ENCODE measurements around the gene ACO1.
A peak's percentile ranks its signal among the peaks of the same experiment; 100 is the strongest.

ACO1 gene

DNA sequence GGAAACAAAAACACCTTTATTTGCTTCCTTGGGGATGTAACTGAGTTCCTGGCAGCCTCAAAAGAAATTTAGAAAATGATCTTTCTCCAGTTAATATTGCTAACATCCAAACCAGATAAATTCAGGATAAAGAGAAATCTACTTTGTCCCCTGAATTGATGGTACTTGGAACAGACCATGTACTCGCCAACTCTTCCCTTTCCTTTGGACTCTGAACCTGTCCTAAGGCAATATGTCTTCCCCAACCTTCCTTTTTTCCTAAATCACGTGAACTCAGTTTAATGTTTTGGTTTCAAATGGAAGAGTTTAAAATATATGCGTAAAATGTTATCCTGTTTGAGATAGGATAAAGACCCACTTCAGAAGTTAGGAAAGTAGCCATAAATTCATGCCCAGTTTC is 28.0 kb downstream of the ACO1 start:
- TF ChIP-seq, protein P1, sequence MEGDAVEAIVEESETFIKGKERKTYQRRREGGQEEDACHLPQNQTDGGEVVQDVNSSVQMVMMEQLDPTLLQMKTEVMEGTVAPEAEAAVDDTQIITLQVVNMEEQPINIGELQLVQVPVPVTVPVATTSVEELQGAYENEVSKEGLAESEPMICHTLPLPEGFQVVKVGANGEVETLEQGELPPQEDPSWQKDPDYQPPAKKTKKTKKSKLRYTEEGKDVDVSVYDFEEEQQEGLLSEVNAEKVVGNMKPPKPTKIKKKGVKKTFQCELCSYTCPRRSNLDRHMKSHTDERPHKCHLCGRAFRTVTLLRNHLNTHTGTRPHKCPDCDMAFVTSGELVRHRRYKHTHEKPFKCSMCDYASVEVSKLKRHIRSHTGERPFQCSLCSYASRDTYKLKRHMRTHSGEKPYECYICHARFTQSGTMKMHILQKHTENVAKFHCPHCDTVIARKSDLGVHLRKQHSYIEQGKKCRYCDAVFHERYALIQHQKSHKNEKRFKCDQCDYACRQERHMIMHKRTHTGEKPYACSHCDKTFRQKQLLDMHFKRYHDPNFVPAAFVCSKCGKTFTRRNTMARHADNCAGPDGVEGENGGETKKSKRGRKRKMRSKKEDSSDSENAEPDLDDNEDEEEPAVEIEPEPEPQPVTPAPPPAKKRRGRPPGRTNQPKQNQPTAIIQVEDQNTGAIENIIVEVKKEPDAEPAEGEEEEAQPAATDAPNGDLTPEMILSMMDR (IDR thresholded peaks at IDR 0.05; ENCODE audit: low read length, missing control alignments): no peak
- no peak for DNase-seq (ENCODE audit: low read depth)
- no peak overlapping the region for H3K4me3 ChIP-seq (replicated peaks; ENCODE audit: low read depth, low read length)

DNA sequence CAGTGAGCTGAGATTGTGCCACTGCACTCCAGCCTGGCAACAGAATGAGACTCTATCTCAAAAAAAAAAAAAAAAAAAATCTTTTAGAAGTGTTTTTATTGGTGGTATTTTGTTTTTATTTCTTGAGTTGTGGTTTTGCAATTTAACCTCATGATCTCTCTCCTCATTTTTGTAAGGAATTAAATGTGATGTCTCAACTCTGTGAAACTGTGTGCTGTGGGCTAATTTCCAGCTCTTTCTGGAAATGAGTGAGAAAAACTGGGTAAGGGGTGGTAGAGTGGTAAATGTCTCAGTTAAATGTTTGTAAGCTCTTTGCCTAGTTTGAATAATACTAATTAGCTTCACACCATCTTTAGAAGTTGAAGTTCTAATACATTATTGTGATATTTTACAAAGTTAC is 29.0 kb downstream of the ACO1 start:
- peak; percentile 73 for DNase-seq (ENCODE audit: low read depth)
- H3K4me3 ChIP-seq (replicated peaks; ENCODE audit: low read depth, low read length): no peak overlapping the region
- TF ChIP-seq, protein P1 (IDR thresholded peaks at IDR 0.05; ENCODE audit: low read length, missing control alignments): no peak

DNA sequence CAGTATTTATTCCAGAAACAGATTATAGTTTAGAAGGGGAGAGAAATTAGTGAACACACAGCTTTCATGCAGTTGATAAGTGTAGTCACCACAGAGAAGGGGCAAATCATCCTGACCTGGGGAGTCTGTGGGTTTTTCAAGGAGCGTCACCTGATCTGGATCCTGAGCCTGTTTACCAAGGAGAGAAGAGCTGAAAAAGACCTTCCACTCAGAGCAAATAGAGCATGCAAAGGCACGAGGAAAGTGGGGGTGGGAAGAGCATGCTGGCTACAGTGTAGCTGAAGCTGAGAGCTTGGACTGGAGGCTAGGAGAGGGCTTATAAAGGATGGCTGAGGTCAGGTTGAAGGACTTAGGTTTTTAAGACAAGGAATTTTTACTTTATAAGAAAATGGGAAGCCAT is 30.4 kb downstream of the ACO1 start:
- H3K4me3 ChIP-seq (replicated peaks; ENCODE audit: low read depth, low read length): no peak overlapping the region
- no peak for DNase-seq (ENCODE audit: low read depth)
- TF ChIP-seq, protein P1 (IDR thresholded peaks at IDR 0.05; ENCODE audit: low read length, missing control alignments): no peak

DNA sequence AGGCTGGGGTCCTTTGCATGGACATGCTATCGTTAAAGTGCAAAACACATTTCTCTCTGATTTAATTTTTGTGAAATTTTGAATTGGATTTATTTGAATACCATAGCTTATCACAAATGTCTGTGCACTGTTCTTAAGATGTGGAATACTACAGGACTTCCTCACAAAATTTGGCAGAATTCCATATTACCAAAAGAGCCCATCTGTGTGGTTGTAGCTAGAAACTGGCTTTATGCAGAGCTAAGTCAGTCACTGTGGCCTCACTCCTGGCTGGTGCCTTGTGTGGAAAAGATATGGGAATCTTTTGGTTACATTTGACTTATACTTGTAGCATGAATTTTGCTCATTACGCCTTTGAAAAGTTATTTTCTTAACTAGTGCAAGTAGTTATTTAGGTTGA is 35.5 kb downstream of the ACO1 start:
- TF ChIP-seq, protein P1 (IDR thresholded peaks at IDR 0.05; ENCODE audit: low read length, missing control alignments): no peak
- no peak overlapping the region for H3K4me3 ChIP-seq (replicated peaks; ENCODE audit: low read depth, low read length)
- peak; percentile 46 for DNase-seq (ENCODE audit: low read depth)

DNA sequence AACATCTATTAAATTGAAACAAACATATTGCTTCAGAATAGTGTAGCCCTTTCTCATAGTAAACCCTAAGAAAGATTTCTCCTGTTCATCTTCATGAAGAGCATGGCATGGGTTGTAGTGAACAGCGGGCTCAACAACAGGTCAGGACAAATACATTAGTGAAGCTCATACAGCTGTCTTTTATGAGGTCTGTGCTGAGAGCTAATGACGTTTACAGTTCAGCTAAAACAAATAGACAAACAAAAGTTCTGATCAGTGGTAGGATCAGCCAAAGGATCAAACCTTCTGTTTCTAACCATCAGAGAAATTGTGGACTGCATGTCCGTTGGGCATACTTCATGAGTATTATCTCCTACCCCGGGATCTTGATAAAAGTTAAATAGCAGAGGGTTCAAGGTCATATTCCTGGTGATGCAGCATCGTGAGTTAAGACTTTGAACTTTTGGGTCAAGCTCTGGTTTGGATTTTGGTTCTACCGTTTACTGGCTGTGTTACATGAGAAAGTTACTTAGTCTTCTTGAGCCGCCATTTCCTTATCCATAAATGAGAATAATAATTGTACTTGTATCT is 37.9 kb downstream of the ACO1 start:
- TF ChIP-seq, protein P1 (IDR thresholded peaks at IDR 0.05; ENCODE audit: low read length, missing control alignments): no peak
- no peak overlapping the region for H3K4me3 ChIP-seq (replicated peaks; ENCODE audit: low read depth, low read length)
- no peak for DNase-seq (ENCODE audit: low read depth)

DNA sequence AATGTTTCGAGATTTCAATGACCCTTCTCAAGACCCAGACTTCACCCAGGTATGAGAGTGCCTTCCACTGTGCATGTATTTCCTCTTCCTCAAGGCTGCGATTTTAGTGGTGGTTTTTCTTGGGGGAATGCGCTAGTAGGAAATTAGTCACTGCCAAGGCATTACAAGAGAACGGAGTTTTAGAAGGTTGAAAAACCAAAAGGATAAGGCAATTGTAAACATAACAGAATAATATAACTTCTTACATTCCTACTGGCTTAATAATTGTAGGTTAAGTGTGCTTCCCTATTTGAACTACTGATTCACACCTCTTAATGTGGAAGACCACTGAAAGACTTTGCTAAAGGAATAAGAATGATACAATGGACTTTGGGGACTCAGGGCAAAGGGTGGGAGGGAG is 38.9 kb downstream of the ACO1 start:
- TF ChIP-seq, protein P1 (IDR thresholded peaks at IDR 0.05; ENCODE audit: low read length, missing control alignments): no peak

DNA sequence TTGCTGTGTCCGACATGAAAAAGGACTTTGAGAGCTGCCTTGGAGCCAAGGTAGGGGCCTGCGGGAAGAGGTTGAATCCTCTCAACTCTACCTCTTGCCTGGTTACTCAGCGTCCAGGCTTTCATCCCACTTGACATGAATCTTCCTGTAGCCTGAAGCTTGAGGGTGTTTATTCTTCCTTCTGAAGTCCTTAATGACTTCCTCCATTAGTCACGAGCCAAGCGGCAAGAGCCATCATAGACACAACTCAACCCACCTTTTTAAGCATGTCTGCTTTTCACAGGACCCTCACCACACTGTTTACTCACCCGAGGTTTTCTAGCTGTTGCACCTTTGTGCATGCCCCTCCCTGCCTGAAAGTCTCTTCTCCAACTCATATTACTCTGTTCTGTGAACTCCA is 40.2 kb downstream of the ACO1 start:
- TF ChIP-seq, protein P1 (IDR thresholded peaks at IDR 0.05; ENCODE audit: low read length, missing control alignments): no peak
- no peak for DNase-seq (ENCODE audit: low read depth)

More for the DNA sequence above, 38.9 kb downstream of the ACO1 start:
- DNase-seq (ENCODE audit: low read depth): peak; percentile 79
- H3K4me3 ChIP-seq (replicated peaks; ENCODE audit: low read depth, low read length): no peak overlapping the region

More for the DNA sequence above, 40.2 kb downstream of the ACO1 start:
- no peak overlapping the region for H3K4me3 ChIP-seq (replicated peaks; ENCODE audit: low read depth, low read length)

All from fibroblast of pulmonary artery (primary cell).